Vagina (tissue), 2 donors: Measurements from ENCODE around the gene SPOCK1.

ENCODE experiments used
- POLR2A ChIP-seq, 2 donors: fragments of 450-650 bp; IDR thresholded peaks; one replicate each; pipeline ENCODE4 v1.6.1; 2017; ENCODE audit warnings: antibody characterized with exemption in 2 of 2, mild to moderate bottlenecking in 2 of 2, moderate library complexity in 2 of 2
- TF ChIP-seq, protein P1 (sequence below), 3 experiments: fragments of 450-650 bp in 2 of 3; fragments of 200-600 bp in 1 of 3; sonication (generic) in 1 of 3; IDR thresholded peaks; one replicate each; pipeline ENCODE4 v1.5.1; 2017 to 2019; ENCODE audit warnings: antibody characterized with exemption in 3 of 3, mild to moderate bottlenecking in 2 of 3, moderate library complexity in 2 of 3

DNA sequence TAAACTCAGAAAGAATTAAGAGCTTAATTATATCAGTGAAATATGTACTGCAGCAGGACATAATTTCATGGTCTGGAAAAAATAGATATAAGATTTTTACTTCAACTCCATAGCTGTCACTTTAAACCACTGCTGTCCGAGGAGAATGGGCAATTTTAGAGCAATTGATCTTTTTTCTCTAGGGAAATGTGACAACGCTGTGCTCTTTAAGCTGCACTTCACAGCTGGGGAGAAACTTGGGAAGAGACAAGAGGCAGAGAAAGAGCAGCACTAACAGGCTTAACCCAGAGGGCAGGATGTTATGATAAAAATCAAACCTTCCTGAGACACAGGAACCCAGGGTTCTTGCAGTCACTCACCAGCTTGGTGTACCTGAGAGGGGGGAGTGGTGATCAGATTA lies 92.0 kb downstream of the SPOCK1 start:
- TF ChIP-seq, protein P1, sequence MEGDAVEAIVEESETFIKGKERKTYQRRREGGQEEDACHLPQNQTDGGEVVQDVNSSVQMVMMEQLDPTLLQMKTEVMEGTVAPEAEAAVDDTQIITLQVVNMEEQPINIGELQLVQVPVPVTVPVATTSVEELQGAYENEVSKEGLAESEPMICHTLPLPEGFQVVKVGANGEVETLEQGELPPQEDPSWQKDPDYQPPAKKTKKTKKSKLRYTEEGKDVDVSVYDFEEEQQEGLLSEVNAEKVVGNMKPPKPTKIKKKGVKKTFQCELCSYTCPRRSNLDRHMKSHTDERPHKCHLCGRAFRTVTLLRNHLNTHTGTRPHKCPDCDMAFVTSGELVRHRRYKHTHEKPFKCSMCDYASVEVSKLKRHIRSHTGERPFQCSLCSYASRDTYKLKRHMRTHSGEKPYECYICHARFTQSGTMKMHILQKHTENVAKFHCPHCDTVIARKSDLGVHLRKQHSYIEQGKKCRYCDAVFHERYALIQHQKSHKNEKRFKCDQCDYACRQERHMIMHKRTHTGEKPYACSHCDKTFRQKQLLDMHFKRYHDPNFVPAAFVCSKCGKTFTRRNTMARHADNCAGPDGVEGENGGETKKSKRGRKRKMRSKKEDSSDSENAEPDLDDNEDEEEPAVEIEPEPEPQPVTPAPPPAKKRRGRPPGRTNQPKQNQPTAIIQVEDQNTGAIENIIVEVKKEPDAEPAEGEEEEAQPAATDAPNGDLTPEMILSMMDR (IDR thresholded peaks at IDR 0.05) = no peak
- TF ChIP-seq POLR2A (IDR thresholded peaks at IDR 0.05) = no peak
